Epithelial cell of esophagus (primary cell): ENCODE measurements around the gene AGO4.
"Not testable (repeated sequence)": the region's sequence is repeated elsewhere in the genome, so short reads cannot be mapped to it uniquely, and the experiment has no call there.

ENCODE experiments used
- DNase-seq: peaks from one replicate; pipeline ENCODE4 v3.0.0; 2010; ENCODE audit warnings: low read depth
- H3K4me3 ChIP-seq: 2 replicates; pipeline ENCODE4 v1.5.1; 2011; ENCODE audit warnings: mild to moderate bottlenecking, low read length, control low read depth
- TF ChIP-seq, protein P1 (sequence below): IDR thresholded peaks from 2 replicates; pipeline ENCODE4 v1.5.1; 2011; ENCODE audit warnings: low read depth, mild to moderate bottlenecking, low read length, control low read depth, inconsistent platforms; ENCODE audit not compliant: insufficient read depth; ENCODE audit errors: missing control alignments

AGO4 gene

DNA sequence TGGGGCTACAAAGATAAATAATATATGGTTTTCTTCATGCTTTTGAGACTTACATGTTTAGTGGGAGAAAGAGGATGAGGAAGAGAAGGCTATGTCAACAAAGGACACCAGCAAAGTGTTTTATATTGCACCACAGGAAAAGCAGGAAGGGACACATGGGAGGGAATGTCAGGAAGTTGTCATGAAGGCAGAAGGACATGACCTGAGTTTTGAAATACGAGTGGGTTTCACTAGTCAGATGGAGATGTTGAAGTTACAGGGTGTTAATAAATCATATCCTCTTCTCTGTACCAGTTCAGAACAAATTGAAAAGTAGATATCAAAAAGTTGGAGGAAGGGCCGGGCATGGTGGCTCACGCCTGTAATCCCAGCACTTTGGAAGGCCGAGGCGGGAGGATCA lies 57.0 kb downstream of the AGO4 start:
- no peak overlapping the region for H3K4me3 ChIP-seq
- TF ChIP-seq, protein P1, sequence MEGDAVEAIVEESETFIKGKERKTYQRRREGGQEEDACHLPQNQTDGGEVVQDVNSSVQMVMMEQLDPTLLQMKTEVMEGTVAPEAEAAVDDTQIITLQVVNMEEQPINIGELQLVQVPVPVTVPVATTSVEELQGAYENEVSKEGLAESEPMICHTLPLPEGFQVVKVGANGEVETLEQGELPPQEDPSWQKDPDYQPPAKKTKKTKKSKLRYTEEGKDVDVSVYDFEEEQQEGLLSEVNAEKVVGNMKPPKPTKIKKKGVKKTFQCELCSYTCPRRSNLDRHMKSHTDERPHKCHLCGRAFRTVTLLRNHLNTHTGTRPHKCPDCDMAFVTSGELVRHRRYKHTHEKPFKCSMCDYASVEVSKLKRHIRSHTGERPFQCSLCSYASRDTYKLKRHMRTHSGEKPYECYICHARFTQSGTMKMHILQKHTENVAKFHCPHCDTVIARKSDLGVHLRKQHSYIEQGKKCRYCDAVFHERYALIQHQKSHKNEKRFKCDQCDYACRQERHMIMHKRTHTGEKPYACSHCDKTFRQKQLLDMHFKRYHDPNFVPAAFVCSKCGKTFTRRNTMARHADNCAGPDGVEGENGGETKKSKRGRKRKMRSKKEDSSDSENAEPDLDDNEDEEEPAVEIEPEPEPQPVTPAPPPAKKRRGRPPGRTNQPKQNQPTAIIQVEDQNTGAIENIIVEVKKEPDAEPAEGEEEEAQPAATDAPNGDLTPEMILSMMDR, result no peak
- no peak for DNase-seq

DNA sequence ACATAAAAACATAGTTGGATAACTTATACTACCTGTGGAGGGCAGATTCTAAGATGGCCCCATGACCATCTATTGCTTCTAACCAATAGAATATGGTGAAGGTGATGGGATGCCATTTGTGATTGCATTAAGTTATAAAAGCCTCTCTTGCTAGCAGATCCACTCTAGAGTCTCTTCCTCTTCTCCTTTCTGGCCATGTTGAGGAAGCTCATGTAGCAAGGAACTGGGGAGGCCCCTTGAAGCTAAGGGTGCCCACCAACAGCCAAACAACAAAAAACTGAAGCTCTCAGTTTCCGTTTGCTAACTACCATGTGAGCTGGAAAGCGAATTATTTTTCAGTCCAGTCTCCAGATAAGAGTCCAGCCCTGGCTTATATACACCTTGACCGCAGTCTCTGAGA lies 59.2 kb downstream of the AGO4 start:
- DNase-seq, result no peak
- no peak overlapping the region for H3K4me3 ChIP-seq
- TF ChIP-seq, protein P1, result no peak

DNA sequence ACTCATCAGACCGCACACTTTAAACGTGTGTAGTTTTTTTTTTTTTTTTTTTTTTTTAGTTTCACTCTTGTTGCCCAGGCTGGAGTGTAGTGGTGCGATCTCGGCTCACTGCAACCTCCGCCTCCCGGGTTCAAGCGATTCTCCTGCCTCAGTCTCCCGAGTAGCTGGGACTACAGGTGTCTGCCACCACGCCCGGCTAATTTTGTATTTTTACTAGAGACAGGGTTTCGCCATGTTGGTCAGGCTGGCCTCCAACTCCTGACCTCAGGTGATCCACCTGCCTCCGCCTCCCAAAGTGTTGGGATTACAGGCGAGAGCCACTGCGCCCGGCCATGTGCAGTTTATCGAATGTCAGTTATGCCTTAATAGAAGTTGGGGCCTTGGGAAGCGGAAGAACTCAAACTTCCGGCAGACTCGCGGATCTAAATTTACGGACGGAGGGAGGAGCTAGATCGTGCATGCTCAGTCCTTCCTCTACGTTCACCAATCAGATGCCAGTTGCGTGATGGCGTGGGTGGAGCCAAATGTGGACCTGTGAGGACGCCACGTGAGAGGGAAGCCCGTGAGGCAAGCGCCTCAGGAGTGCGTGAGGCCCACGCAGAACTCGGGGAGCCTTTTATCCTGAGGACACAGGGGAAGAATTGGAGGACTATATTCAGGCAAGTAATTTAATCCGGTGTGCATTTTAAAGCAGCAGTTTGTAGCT lies 61.6 kb downstream of the AGO4 start:
- H3K4me3 ChIP-seq, DNase-seq: not testable (repeated sequence)

DNA sequence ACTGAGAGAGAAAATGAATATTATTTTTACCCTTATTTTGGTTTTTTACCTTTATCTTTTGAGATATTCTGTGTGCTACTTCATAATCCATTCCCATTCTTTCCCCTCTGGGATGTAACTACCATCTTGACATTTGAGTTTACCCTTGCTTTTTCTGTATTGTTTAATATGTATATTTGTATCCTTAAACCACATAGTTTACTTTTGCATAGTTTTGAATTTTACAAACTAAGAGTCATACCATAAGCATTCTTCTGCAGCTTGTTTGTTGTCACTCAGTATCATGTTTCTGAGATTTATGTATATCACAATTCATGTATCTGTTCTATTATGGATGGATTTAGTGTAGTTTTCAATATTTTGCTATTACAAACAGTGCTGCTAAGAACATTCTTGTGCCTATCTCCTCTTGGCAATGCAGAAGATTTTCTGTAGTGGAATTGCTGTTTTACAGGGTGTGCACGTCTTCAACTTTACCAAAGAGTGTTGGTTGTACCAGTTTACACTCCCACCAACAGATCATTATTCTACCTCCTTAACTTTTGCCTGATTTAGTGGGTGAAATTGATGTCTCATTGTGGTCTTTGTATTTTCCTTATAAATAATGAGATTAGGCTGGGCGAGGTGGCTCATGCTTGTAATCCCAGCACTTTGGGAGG lies 63.0 kb downstream of the AGO4 start:
- H3K4me3 ChIP-seq, result no peak overlapping the region
- TF ChIP-seq, protein P1, result no peak
- no peak for DNase-seq

DNA sequence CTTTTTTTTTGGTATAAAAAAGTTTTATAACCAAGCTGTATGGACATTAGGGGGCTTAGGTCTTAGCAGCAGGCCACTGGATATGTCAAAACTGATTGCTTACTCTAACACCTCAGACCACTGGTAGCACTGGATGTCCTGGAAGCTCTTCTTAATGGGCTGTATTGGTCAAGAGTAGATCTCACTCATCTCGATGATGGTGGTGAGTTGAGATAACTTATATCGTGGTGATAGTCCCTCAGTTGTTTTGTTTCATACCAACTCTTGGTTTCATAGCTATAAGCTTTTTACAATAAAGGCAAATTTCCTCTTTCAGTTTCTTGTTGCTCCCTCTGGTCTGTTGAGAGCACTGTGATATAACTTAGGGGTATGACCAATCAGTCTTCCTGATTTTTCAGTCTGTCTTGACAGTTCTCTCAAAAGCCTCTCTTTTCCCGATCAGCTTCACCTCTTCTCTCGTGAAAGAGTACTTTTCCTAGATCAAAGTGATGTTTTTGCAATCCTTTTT lies 65.5 kb downstream of the AGO4 start:
- TF ChIP-seq, protein P1, result no peak
- DNase-seq, result no peak
- no peak overlapping the region for H3K4me3 ChIP-seq

DNA sequence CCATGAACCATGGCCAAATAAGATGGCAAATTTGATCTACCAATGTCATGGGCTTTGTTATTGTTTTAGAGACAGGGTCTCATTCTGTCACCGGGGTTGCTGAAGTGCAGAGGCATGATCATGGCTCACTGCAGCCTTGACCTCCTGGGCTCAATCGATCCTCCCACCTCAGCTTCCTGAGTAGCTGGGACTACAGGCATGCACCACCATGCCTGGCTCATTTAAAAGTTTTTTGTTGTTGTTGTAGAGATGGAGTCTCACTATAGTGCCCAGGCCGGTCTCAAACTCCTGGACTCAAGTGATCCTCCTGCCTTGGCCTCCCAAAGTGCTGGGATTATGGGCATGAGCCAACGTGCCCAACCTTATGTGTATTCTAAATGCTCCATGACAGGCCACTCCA lies 66.3 kb downstream of the AGO4 start:
- not testable (repeated sequence) for DNase-seq, H3K4me3 ChIP-seq

DNA sequence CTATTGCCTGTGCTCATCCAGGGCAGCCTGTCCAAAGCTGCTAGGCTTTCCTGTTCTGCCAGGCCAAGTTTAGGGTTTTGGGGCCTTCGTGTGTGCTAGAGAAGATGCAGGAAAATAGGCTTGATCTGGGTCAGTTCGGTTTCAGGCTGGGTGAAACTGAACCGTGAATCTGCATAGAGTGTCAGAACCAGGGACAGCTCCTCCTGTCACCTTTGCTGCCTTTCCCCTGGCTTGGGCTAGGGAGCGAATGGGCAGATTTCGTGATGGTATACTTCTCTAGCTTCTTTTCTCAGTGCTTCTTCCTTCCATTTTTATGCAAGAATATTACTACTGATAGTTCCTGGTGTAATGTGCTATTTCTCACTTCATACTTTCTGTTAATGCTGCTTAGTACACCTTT lies 69.2 kb downstream of the AGO4 start:
- peak; percentile 44 for DNase-seq
- TF ChIP-seq, protein P1, result no peak
- H3K4me3 ChIP-seq, result no peak overlapping the region

DNA sequence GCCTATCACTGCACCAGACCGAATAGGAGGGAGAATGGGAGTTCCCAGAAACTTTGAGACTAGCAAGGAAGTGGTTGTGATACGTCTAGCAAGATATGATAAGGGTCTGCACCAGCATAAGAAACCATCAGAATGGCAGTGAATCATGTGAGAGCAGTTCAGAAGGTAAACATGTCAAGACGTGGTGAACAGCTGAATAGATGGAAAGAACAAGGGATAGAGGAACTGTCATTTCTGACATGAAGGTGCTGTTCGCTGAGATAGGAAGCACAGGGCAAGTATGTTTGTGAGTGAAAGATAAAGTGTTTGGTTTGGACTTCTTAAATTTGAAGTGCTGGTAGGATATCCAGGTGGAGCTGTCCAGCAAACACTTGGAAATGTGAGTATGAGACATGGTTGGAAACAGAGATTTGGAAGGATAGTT lies 74.0 kb downstream of the AGO4 start:
- DNase-seq, result peak; percentile 17
- H3K4me3 ChIP-seq, result no peak overlapping the region
- TF ChIP-seq, protein P1, result no peak
